DMS153 (cell line): Measurements from ENCODE around the gene GPR6.

ENCODE experiments used
- DNase-seq: peaks from one replicate; lab custom pipeline; 2025; lab: John Stamatoyannopoulos, UW

Gene GPR6

GRCh38 chr6:109999740-110000139, 21.6 kb downstream of the GPR6 start:
- DNase-seq = no peak

GRCh38 chr6:110002676-110003075, 24.6 kb downstream of the GPR6 start:
- DNase-seq = no peak

DNA sequence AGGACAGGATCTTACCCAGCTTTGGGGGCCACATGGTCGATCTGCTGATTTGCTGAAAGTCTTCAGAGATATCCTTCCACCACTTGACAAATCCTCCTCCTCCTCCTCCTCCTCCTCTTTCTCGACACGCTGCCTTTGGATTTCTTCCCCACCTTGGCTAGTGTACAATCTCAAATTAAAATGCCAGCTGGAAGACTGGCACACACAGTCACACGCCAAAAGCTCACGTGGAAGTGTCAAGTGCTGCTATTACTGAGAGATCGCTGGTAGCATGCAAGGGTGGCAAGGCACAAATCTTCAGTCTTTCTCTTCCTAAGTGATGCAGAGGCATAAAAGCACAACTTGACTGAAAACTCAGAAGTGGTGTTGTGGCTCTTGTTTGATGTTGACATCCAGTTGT, 35.3 kb downstream of the GPR6 start:
- no peak for DNase-seq

DNA sequence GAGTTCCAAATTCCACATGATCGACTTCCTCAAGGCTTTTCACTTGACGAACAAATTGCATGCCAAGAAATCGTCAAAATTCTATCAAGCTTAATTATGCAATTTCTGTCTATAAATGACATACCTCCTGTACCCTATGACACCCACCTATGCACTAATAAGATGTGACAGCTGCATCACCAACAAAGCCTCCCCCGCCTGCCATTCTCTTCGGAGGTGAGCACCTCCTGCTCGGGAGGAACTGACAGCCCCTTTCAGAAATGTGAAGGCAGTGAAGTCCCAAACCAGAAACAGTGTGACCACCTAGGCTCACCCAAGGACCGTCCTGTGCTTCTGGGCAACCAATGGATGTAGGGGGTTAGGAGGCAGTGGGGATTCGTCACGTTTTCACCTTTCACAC, 37.1 kb downstream of the GPR6 start:
- DNase-seq = no peak

DNA sequence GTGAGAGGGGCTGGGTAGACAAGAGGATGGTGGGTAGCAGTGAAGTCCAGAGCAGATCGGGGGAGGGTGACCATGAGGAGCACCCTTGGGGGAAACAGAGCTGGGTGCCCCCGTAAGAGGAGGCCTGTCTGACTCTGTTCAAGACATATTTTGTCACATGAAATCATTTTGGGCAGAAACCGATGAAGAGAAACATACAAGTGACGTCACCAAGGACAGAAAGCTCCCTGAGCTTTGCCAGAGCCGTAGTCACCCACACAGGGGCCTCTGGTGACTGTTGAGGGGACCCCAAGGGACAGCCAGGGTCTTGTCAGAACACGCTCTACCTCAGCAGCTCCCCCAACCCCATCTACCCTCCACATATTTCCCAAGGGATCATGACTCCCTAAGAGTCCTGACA, 39.2 kb downstream of the GPR6 start:
- DNase-seq = no peak

- no peak for DNase-seq
Measured at GRCh38 chr6:110017946-110018345, 39.8 kb downstream of the GPR6 start.

GRCh38 chr6:110018486-110018885, 40.4 kb downstream of the GPR6 start:
- no peak for DNase-seq

DNA sequence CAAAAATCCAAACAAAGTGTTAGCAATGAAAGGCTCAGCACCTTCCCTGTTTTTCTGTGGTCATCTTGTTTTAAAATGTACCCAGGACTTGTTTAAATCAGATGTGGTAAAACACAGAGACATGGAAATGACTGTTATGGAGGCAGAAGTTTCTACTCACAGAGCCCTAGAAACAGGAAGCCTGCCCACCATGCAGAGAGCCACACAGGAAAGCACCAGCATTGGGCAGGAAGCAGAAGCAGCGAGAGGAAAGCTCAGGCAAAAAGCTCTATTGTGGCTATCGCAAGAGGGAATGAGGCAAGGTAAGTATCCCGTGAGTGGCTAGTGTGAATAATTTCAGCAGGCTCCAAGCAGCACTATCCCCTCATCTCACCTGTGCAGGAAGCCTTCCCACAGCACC, 42.8 kb downstream of the GPR6 start:
- DNase-seq = no peak

DNA sequence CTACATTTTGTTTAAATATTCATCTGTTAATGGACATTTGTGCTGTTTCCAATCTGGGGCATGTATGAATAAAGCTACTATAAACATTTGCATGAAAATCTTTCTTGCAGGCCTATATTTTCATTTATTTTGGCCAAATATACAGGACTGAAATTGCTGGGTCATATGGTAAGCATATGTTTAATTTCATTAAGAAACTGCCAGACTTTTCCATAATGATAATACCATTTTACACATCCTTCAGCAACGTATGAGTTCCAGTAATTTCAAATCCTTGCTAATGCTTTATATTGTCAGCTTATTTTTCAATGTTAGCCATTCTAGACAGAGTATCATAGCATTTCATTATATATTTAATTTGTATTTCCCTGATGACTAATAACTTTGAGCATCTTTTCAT, 51.0 kb downstream of the GPR6 start:
- DNase-seq = no peak
